GM19351 (cell line): ENCODE measurements around the gene GSTO1.
A peak's percentile ranks its signal among the peaks of the same experiment; 100 is the strongest.
"Not testable (repeated sequence)": the region's sequence is repeated elsewhere in the genome, so short reads cannot be mapped to it uniquely, and the experiment has no call there.

ENCODE experiments used
- ATAC-seq: cut with Tn5 transposase; IDR thresholded peaks from one replicate; pipeline ENCODE4 v1.9.1; 2021; ENCODE audit warnings: mild to moderate bottlenecking, moderate library complexity; ENCODE audit not compliant: unreplicated experiment

Gene GSTO1

GRCh38 chr10:104254493-104255310 lies at the start of gene GSTO1:
Gene GSTO1, plus strand, starts transcription at chr10:104254892. Its CDS starts 37 bp downstream, at chr10:104254929.
- ATAC-seq, result peak; percentile 75

GRCh38 chr10:104208730-104209129 lies 46.0 kb upstream of the GSTO1 start:
- no peak for ATAC-seq

- ATAC-seq, result no peak
Measured at GRCh38 chr10:104209575-104210198, 45.0 kb upstream of the GSTO1 start.

GRCh38 chr10:104216631-104217030 lies 38.1 kb upstream of the GSTO1 start:
- ATAC-seq, result no peak

GRCh38 chr10:104218751-104219150 lies 35.9 kb upstream of the GSTO1 start:
- no peak for ATAC-seq

GRCh38 chr10:104220522-104220921 lies 34.2 kb upstream of the GSTO1 start:
- no peak for ATAC-seq

GRCh38 chr10:104223304-104223703 lies 31.4 kb upstream of the GSTO1 start:
- no peak for ATAC-seq

GRCh38 chr10:104230490-104230889 lies 24.2 kb upstream of the GSTO1 start:
- no peak for ATAC-seq

- ATAC-seq, result peak; percentile 100
Measured at GRCh38 chr10:104231784-104232612, 22.7 kb upstream of the GSTO1 start, which contains the start of gene CFAP43. Gene CFAP43, minus strand, starts transcription at chr10:104232364. Its CDS starts 118 bp downstream, at chr10:104232246.

GRCh38 chr10:104232613-104233102 lies 22.0 kb upstream of the GSTO1 start:
- peak; percentile 0 for ATAC-seq

- no peak for ATAC-seq
Measured at GRCh38 chr10:104233817-104234216, 20.9 kb upstream of the GSTO1 start.

- no peak for ATAC-seq
Measured at GRCh38 chr10:104234934-104235333, 19.8 kb upstream of the GSTO1 start.

GRCh38 chr10:104235801-104236200 lies 18.9 kb upstream of the GSTO1 start:
- ATAC-seq, result no peak

GRCh38 chr10:104240078-104240477 lies 14.6 kb upstream of the GSTO1 start:
- ATAC-seq, result no peak

GRCh38 chr10:104242545-104242944 lies 12.1 kb upstream of the GSTO1 start:
- no peak for ATAC-seq

GRCh38 chr10:104243009-104243408 lies 11.7 kb upstream of the GSTO1 start:
- ATAC-seq, result not testable (repeated sequence)

GRCh38 chr10:104243512-104243911 lies 11.2 kb upstream of the GSTO1 start:
- no peak for ATAC-seq

- ATAC-seq, result no peak
Measured at GRCh38 chr10:104245066-104245632, 9.5 kb upstream of the GSTO1 start.

GRCh38 chr10:104246976-104247375 lies 7.7 kb upstream of the GSTO1 start:
- no peak for ATAC-seq

- ATAC-seq, result no peak
Measured at GRCh38 chr10:104247513-104248146, 7.1 kb upstream of the GSTO1 start.
